OCI-LY7 (cell line): Measurements from ENCODE around the gene NDUFB1. TPM values are rescaled to one million over a fixed set of nuclear protein-coding genes. Genes with fewer than 3 reads are reported as not detected.

Experiments
- Bru-seq: library from RNA; stranded (reverse); fragments of 400-500 nt; gene quantifications from one replicate; lab custom pipeline; 2021; lab: Mats Ljungman, UMichigan
- BruChase-seq, 2 experiments: library from RNA; stranded (reverse); fragments of 400-500 nt; gene quantifications; one replicate each; lab custom pipeline; 2021; lab: Mats Ljungman, UMichigan
- BruUV-seq: library from RNA; stranded (reverse); fragments of 400-500 nt; replicated peaks from 2 replicates; lab custom pipeline; 2021; lab: Mats Ljungman, UMichigan
- CTCF ChIA-PET: fragments of 300-600 bp; sonication (Branson Sonifier 250); formaldehyde crosslinking; loops from one replicate; lab custom pipeline; 2022; ENCODE audit warnings: antibody characterized with exemption; ENCODE audit not compliant: unreplicated experiment; lab: Charles Lee
- POLR2A ChIA-PET: fragments of 300-600 bp; sonication (Branson Sonifier 250); formaldehyde crosslinking; loops from one replicate; lab custom pipeline; 2022; ENCODE audit warnings: antibody characterized with exemption; lab: Charles Lee
- DNase-seq: peaks from one replicate; pipeline ENCODE4 v3.0.0-alpha.2; 2015; ENCODE audit warnings: low spot score
- H2AFZ ChIP-seq: fragments of 200-600 bp; sonication (generic), shearing (Covaris generic); 2 replicates; pipeline ENCODE4 v1.6.1; 2014; ENCODE audit warnings: mild to moderate bottlenecking, antibody characterized with exemption, low read length, moderate library complexity
- H3K27ac ChIP-seq: fragments of 200-600 bp; sonication (generic); 2 replicates; pipeline ENCODE4 v1.5.1; 2014; ENCODE audit warnings: mixed run types, low read depth, mild to moderate bottlenecking, moderate library complexity, low read length, inconsistent platforms; ENCODE audit not compliant: poor library complexity, severe bottlenecking
- H3K36me3 ChIP-seq: fragments of 200-600 bp; sonication (generic); 2 replicates; pipeline ENCODE4 v1.6.1; 2014; ENCODE audit warnings: mild to moderate bottlenecking, antibody characterized with exemption, low read length, moderate library complexity, mixed read lengths; ENCODE audit not compliant: insufficient read depth
- H3K4me1 ChIP-seq: fragments of 200-600 bp; sonication (generic); 2 replicates; pipeline ENCODE4 v1.5.1; 2014; ENCODE audit warnings: mild to moderate bottlenecking, low read length; ENCODE audit not compliant: insufficient read depth, poor library complexity, severe bottlenecking
- H3K4me2 ChIP-seq: fragments of 200-600 bp; sonication (generic); 2 replicates; pipeline ENCODE4 v1.6.1; 2014; ENCODE audit warnings: mild to moderate bottlenecking, low read length
- H3K4me3 ChIP-seq: fragments of 200-600 bp; sonication (generic); 2 replicates; pipeline ENCODE4 v1.5.1; 2014; ENCODE audit warnings: mild to moderate bottlenecking, low read depth, low read length; ENCODE audit not compliant: poor library complexity, severe bottlenecking
- H3K79me2 ChIP-seq: fragments of 200-600 bp; sonication (generic); 2 replicates; pipeline ENCODE4 v1.6.1; 2016; ENCODE audit warnings: low read depth, mild to moderate bottlenecking, low read length, moderate library complexity, mixed read lengths; ENCODE audit not compliant: insufficient read depth
- H3K9me2 ChIP-seq: fragments of 200-600 bp; sonication (generic); 2 replicates; pipeline ENCODE4 v1.6.1; 2016; ENCODE audit warnings: mild to moderate bottlenecking, low read length, mixed read lengths; ENCODE audit not compliant: insufficient read depth
- H3K9me3 ChIP-seq: fragments of 200-600 bp; sonication (generic); 2 replicates; pipeline ENCODE4 v1.6.1; 2014; ENCODE audit warnings: mild to moderate bottlenecking, mixed run types, low read length, mixed read lengths
- H4K20me1 ChIP-seq: fragments of 200-600 bp; sonication (generic); 2 replicates; pipeline ENCODE4 v1.6.1; 2014; ENCODE audit warnings: mild to moderate bottlenecking, antibody characterized with exemption, low read length, moderate library complexity, mixed read lengths; ENCODE audit not compliant: insufficient read depth
- EZH2phosphoT487 ChIP-seq: fragments of 200-600 bp; sonication (generic); IDR thresholded peaks from 2 replicates; pipeline ENCODE4 v1.6.1; 2018; ENCODE audit warnings: low read depth, borderline replicate concordance, mild to moderate bottlenecking, mixed run types, antibody characterized with exemption, low read length, moderate library complexity, mixed read lengths
- intact Hi-C: fragments of 100-400 bp; cut with micrococcal nuclease; formaldehyde crosslinking; loops from one replicate; pipeline ENCODE4 v1.10.0; 2022; ENCODE audit not compliant: unreplicated experiment
- long read RNA-seq: library from polyadenylated mRNA; stranded (forward); transcript quantifications from one replicate; pipeline ENCODE4 v2.0.0, GENCODE V29; 2022
- total RNA-seq, 2 experiments: library from RNA; depleted of rRNA in 1 of 2; stranded (reverse); fragments of >200 nt in 1 of 2; shearing (Covaris generic) in 1 of 2; gene quantifications; 2 replicates each; pipeline ENCODE4 v1.2.3, GENCODE V29; 2014 to 2022
- TF ChIP-seq, protein P1 (sequence below): fragments of 200-600 bp; sonication (generic); conservative IDR thresholded peaks from 2 replicates; pipeline ENCODE4 v1.5.1; 2014; ENCODE audit warnings: mild to moderate bottlenecking, antibody characterized with exemption, low read length, moderate library complexity, mixed read lengths

Gene NDUFB1
- total RNA-seq (2014; rRNA removed; shearing (Covaris generic)), result 230 and 320 TPM in 2 replicates
- 122 and 129 TPM in 2 replicates for total RNA-seq (2022)
- percentile 83 among the genes with signal in this experiment for Bru-seq, nascent RNA
- BruChase-seq, experiment 1, labeled RNA remaining after a 6-hour chase, result percentile 77 among the genes with signal in this experiment
- BruChase-seq, experiment 2, labeled RNA remaining after a 2-hour chase, result percentile 74 among the genes with signal in this experiment
- long read RNA-seq, transcript NDUFB1-201 (3 exons, 528 nt), result major isoform, 121 of 140 reads
- long read RNA-seq, partial matches to known transcripts, result 2 of 140 reads
- long read RNA-seq, other reads (novel, unspliced or antisense), result 16 of 140 reads

DNA sequence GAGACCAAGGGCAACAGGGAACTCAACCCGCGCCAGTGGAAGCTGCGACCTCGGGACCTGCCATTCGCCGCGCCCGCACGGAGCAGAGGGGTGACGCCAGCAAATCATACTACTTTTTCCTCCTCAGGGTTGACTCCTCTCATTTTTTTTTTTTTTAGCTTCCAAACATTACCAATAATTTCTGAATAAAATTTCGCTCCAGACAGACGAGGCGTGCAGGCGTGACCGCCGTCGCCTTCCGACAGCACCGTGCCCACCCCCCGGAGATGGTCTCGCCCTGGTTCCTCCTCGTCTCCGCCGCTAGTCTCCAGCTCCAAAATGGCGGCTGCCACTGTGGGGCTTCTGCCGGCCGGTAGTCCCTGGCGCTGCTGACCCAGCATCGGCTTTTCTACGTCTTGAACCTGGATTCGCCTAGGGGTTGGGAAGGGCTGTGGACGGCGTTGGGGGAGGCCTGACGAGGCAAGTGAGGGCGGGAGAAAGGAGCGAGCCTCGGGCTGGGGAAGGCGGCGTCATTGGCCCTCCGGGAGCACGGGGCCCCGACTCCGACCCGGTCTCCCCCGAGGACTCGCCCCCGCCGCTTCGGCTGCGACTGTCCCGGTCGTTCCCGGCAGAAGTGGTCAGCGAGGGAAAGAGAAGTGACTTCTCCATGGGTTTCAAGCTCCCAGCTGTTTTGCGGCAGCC lies at the start of gene NDUFB1, which contains the start of gene CPSF2:
NDUFB1 (minus strand) TSS at position 37 of the 681 bp plus-strand sequence. CDS start 4,069 bp downstream, outside the sequence.
CPSF2 (plus strand) TSS at position 300 of the 681 bp plus-strand sequence. CDS start 9,016 bp downstream, outside the sequence.
- ChIA-PET CTCF (interaction anchor here (0.8 to 1.8 kb wide), 2 partner anchors 15 to 31 kb away, joined by 3 to 7 read pairs; partner anchors contain the start of gene ATXN3), POLR2A (interaction anchor here (0.5 to 5.4 kb wide), 12 partner anchors 9 to 1123 kb away, joined by 3 to 33 read pairs (median 4); partner anchors contain the start of genes ATXN3 and TRIP11)
- no peak for TF ChIP-seq EZH2phosphoT487
- TF ChIP-seq, protein P1, sequence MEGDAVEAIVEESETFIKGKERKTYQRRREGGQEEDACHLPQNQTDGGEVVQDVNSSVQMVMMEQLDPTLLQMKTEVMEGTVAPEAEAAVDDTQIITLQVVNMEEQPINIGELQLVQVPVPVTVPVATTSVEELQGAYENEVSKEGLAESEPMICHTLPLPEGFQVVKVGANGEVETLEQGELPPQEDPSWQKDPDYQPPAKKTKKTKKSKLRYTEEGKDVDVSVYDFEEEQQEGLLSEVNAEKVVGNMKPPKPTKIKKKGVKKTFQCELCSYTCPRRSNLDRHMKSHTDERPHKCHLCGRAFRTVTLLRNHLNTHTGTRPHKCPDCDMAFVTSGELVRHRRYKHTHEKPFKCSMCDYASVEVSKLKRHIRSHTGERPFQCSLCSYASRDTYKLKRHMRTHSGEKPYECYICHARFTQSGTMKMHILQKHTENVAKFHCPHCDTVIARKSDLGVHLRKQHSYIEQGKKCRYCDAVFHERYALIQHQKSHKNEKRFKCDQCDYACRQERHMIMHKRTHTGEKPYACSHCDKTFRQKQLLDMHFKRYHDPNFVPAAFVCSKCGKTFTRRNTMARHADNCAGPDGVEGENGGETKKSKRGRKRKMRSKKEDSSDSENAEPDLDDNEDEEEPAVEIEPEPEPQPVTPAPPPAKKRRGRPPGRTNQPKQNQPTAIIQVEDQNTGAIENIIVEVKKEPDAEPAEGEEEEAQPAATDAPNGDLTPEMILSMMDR, result no peak
- H2AFZ ChIP-seq, result peak within 1 kb of the TSS; percentile 71
- DNase-seq, result peak; percentile 89
- peaks cover 68% of the 10 kb centered on the region for H3K36me3 ChIP-seq
- peak within 1 kb of the TSS; percentile 61 for H3K27ac ChIP-seq
- no peaks in the 10 kb centered on the region for H3K9me2 ChIP-seq
- intact Hi-C loops, result loop anchor here (1.0 kb wide), 1 partner anchor 16 kb away; the partner anchor contains the start of gene ATXN3
- no peaks in the 10 kb centered on the region for H4K20me1 ChIP-seq
- peak within 1 kb of the TSS; percentile 89 for H3K4me3 ChIP-seq
- no TSS peak for BruUV-seq
- peaks cover 16% of the 10 kb centered on the region for H3K4me1 ChIP-seq
- peaks cover 61% of the 10 kb centered on the region for H3K79me2 ChIP-seq
- H3K4me2 ChIP-seq, result peak within 1 kb of the TSS; percentile 92
- no peaks in the 10 kb centered on the region for H3K9me3 ChIP-seq

DNA sequence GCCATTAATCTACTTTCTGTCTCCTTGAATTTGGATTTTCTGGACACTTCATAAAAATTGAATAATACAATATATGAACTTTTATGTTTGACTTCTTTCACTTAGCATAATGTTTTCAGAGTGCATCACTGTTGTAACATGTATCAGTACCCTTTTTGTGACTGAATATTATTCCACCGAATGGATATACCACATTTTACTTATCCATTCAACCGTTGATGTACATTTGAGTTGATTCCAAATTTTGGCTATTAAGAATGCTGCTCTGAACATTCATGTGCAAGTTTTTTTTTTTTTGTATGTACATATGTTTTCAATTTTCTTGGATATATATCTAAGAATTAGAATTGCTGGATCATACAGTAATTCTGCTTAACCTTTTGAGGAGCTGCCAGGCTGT lies 43.5 kb upstream of the NDUFB1 start:
- POLR2A ChIA-PET, result no interaction called here

More for the DNA sequence above, 43.5 kb upstream of the NDUFB1 start:
- Histone ChIP-seq H3K4me3 (no peak overlapping the region), H3K79me2 (no peaks in the 10 kb centered on the region), H3K4me1 (no peaks in the 10 kb centered on the region), H3K27ac (no peak overlapping the region), H3K36me3 (peaks cover 78% of the 10 kb centered on the region), H3K9me3 (0 out of 2 replicates have a peak, but pooled peaks cover 5% of the 10 kb centered on the region), H3K9me2 (no peaks in the 10 kb centered on the region), H3K4me2 (no peak overlapping the region), H4K20me1 (no peaks in the 10 kb centered on the region), H2AFZ (no peak overlapping the region)
- CTCF ChIA-PET, result no interaction called here
- intact Hi-C loops, result no loop called here
- no peak for DNase-seq
- no TSS peak for BruUV-seq
- TF ChIP-seq, protein P1, result no peak
- TF ChIP-seq EZH2phosphoT487, result no peak
